ENCODE data around the gene SGSH.

GRCh38 chr17:80166446-80166845 is 53.7 kb downstream of the SGSH start:
- TF ChIP-seq CTCF (IDR thresholded peaks at IDR 0.05 in 4 of 5, conservative IDR thresholded peaks at IDR 0.05 in 1 of 5) (no peak), POLR2A (IDR thresholded peaks at IDR 0.05) (no peak)
